ENCODE measurements around the gene AKAP4.
A peak's percentile ranks its signal among the peaks of the same experiment; 100 is the strongest.

AKAP4 gene, protein sequence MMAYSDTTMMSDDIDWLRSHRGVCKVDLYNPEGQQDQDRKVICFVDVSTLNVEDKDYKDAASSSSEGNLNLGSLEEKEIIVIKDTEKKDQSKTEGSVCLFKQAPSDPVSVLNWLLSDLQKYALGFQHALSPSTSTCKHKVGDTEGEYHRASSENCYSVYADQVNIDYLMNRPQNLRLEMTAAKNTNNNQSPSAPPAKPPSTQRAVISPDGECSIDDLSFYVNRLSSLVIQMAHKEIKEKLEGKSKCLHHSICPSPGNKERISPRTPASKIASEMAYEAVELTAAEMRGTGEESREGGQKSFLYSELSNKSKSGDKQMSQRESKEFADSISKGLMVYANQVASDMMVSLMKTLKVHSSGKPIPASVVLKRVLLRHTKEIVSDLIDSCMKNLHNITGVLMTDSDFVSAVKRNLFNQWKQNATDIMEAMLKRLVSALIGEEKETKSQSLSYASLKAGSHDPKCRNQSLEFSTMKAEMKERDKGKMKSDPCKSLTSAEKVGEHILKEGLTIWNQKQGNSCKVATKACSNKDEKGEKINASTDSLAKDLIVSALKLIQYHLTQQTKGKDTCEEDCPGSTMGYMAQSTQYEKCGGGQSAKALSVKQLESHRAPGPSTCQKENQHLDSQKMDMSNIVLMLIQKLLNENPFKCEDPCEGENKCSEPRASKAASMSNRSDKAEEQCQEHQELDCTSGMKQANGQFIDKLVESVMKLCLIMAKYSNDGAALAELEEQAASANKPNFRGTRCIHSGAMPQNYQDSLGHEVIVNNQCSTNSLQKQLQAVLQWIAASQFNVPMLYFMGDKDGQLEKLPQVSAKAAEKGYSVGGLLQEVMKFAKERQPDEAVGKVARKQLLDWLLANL

DNA sequence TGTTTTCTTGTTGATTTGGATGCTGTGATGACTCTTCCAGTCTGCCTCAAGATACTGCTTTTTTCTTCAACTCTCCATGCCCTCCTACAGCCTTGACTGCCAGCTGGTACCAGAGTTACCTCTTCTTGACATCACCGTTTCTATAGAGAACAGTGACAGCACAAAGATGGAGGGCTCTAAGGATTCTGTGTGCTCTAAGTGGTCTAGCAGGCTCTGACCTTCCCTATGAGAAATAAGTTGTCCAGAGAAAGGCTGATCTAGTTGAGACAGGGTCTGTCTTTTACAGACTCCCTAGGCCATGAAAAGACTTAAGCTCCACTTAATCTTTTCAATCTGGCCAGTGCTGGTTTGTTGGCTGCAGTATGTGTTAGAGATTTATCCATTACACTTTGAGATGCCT is at the start of gene AKAP4:
TSS of gene AKAP4 (minus strand) at position 101 of the 400 bp plus-strand sequence. CDS start 118 bp downstream, outside the sequence.
- no peak for DNase-seq
- TF ChIP-seq, protein P1, sequence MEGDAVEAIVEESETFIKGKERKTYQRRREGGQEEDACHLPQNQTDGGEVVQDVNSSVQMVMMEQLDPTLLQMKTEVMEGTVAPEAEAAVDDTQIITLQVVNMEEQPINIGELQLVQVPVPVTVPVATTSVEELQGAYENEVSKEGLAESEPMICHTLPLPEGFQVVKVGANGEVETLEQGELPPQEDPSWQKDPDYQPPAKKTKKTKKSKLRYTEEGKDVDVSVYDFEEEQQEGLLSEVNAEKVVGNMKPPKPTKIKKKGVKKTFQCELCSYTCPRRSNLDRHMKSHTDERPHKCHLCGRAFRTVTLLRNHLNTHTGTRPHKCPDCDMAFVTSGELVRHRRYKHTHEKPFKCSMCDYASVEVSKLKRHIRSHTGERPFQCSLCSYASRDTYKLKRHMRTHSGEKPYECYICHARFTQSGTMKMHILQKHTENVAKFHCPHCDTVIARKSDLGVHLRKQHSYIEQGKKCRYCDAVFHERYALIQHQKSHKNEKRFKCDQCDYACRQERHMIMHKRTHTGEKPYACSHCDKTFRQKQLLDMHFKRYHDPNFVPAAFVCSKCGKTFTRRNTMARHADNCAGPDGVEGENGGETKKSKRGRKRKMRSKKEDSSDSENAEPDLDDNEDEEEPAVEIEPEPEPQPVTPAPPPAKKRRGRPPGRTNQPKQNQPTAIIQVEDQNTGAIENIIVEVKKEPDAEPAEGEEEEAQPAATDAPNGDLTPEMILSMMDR (IDR thresholded peaks at IDR 0.05): no peak
- peaks cover 4% of the 10 kb centered on the region for H3K27me3 Mint-ChIP-seq (ENCODE audit: low read depth, poor library complexity)
- H3K36me3 Mint-ChIP-seq (ENCODE audit: low read depth): no peaks in the 10 kb centered on the region
- peaks cover 33% of the 10 kb centered on the region for H3K4me1 Mint-ChIP-seq
- H3K9me3 Mint-ChIP-seq: peaks cover 50% of the 10 kb centered on the region
- H3K4me3 Mint-ChIP-seq: no peak within 1 kb of the TSS
- H3K27ac Mint-ChIP-seq: peak within 1 kb of the TSS; percentile 56

- H3K9me3 Mint-ChIP-seq: peaks cover 19% of the 10 kb centered on the region
These were observed 10.7 kb upstream of the AKAP4 start for GRCh38 chrX:50211510-50211909.

DNA sequence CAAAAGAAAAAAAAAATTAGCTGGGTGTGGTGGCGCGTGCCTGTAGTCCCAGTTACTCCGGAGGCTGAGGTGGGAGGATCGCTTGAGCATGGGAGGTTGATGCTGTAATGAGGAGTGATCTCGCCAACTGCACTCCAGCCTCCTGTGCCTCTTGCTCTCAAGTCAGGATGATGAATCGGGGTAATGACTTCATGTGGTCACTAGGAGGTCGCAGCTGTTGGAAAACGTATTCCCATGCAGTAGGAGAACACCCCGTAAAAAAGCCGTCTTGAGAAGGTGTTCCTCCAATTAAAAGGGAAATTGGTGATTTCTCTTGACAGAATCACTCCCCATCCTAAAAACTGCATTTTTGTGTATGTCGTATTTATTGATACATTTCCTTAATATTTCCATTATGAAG is 5.9 kb upstream of the AKAP4 start:
- peaks cover 41% of the 10 kb centered on the region for H3K9me3 Mint-ChIP-seq
- H3K27me3 Mint-ChIP-seq (ENCODE audit: low read depth, poor library complexity): no peaks in the 10 kb centered on the region
- no peak overlapping the region for H3K4me3 Mint-ChIP-seq
- TF ChIP-seq, protein P1 (IDR thresholded peaks at IDR 0.05): no peak
- H3K27ac Mint-ChIP-seq: no peak overlapping the region
- DNase-seq: no peak
- no peaks in the 10 kb centered on the region for H3K36me3 Mint-ChIP-seq (ENCODE audit: low read depth)
- peaks cover 29% of the 10 kb centered on the region for H3K4me1 Mint-ChIP-seq

More at GRCh38 chrX:50211510-50211909, 10.7 kb upstream of the AKAP4 start:
- H3K27ac Mint-ChIP-seq: no peak overlapping the region
- H3K4me1 Mint-ChIP-seq: no peaks in the 10 kb centered on the region
- DNase-seq: no peak
- H3K27me3 Mint-ChIP-seq (ENCODE audit: low read depth, poor library complexity): no peaks in the 10 kb centered on the region
- H3K4me3 Mint-ChIP-seq: no peak overlapping the region
- no peaks in the 10 kb centered on the region for H3K36me3 Mint-ChIP-seq (ENCODE audit: low read depth)
- TF ChIP-seq, protein P1 (IDR thresholded peaks at IDR 0.05): peak; percentile 8

- Mint-ChIP-seq H3K36me3 (ENCODE audit: low read depth) (no peaks in the 10 kb centered on the region), H3K4me1 (peaks cover 33% of the 10 kb centered on the region), H3K27ac (peak within 1 kb of the TSS; percentile 21), H3K27me3 (ENCODE audit: low read depth, poor library complexity) (no peaks in the 10 kb centered on the region), H3K9me3 (peaks cover 46% of the 10 kb centered on the region), H3K4me3 (peak within 1 kb of the TSS; percentile 83)
- DNase-seq: peak; percentile 61
- TF ChIP-seq, protein P1 (IDR thresholded peaks at IDR 0.05): peak; percentile 64
These were observed 3.6 kb upstream of the AKAP4 start, which contains the start of gene CCNB3 for GRCh38 chrX:50204364-50204899. CCNB3 (plus strand) TSS chrX:50204765; CDS start chrX:50285164, 80,399 bp downstream.

GRCh38 chrX:50202539-50202938 is 1.7 kb upstream of the AKAP4 start:
- Mint-ChIP-seq H3K4me1 (peaks cover 33% of the 10 kb centered on the region), H3K36me3 (ENCODE audit: low read depth) (no peaks in the 10 kb centered on the region), H3K9me3 (peaks cover 50% of the 10 kb centered on the region), H3K27ac (no peak overlapping the region), H3K27me3 (ENCODE audit: low read depth, poor library complexity) (no peaks in the 10 kb centered on the region), H3K4me3 (no peak overlapping the region)
- TF ChIP-seq, protein P1 (IDR thresholded peaks at IDR 0.05): no peak
- DNase-seq: no peak
